H1 (cell line): Measurements from ENCODE around the gene VWA5A. TPM values are rescaled to one million over a fixed set of nuclear protein-coding genes. Genes with fewer than 3 reads are reported as not detected.

Source experiments
- CTCF ChIA-PET: fragments of 300-600 bp; sonication (Branson Sonifier 250); formaldehyde crosslinking; loops from one replicate; lab custom pipeline; 2021; ENCODE audit not compliant: partially characterized antibody; lab: Charles Lee
- POLR2A ChIA-PET: fragments of 300-600 bp; sonication (Branson Sonifier 250); formaldehyde crosslinking; loops from one replicate; lab custom pipeline; 2021; ENCODE audit warnings: inconsistent platforms; ENCODE audit not compliant: partially characterized antibody; lab: Charles Lee
- DNase-seq, 2 experiments: peaks; one replicate each; pipeline versions ENCODE4 v3.0.0 to v3.0.0-alpha.2; 2010 to 2022; ENCODE audit warnings: low spot score in 2 of 2, low read depth in 1 of 2, mixed read lengths in 1 of 2
- FAIRE-seq: peaks from 2 replicates; lab custom pipeline; 2011; peaks lifted over from hg19 to GRCh38; lab: Jason Lieb, UNC
- H2AFZ ChIP-seq: 2 replicates; pipeline ENCODE4 v1.8.1; 2012; ENCODE audit warnings: low read length, inconsistent platforms
- H2AK5ac ChIP-seq: 2 replicates; pipeline ENCODE4 v1.6.1; 2013; ENCODE audit warnings: low read depth, low read length
- H2BK120ac ChIP-seq: replicated peaks from 2 replicates; pipeline ENCODE3; 2013; ENCODE audit warnings: low read depth, low read length, inconsistent platforms
- H2BK12ac ChIP-seq: 2 replicates; pipeline ENCODE4 v1.6.1; 2013; ENCODE audit warnings: low read depth, low read length
- H2BK15ac ChIP-seq: 2 replicates; pipeline ENCODE4 v1.6.1; 2013; ENCODE audit warnings: low read length
- H2BK20ac ChIP-seq: 2 replicates; pipeline ENCODE4 v1.6.1; 2013; ENCODE audit warnings: low read length
- H2BK5ac ChIP-seq: 2 replicates; pipeline ENCODE4 v1.6.1; 2013; ENCODE audit warnings: low read depth, low read length
- H3K14ac ChIP-seq: 2 replicates; pipeline ENCODE4 v1.6.1; 2013; ENCODE audit warnings: inconsistent platforms; ENCODE audit not compliant: insufficient read length
- H3K18ac ChIP-seq: 2 replicates; pipeline ENCODE4 v1.6.1; 2013; ENCODE audit warnings: low read length; ENCODE audit errors: extremely low read depth
- H3K23ac ChIP-seq: 2 replicates; pipeline ENCODE4 v1.6.1; 2013; ENCODE audit warnings: inconsistent platforms; ENCODE audit not compliant: insufficient read length
- H3K23me2 ChIP-seq: 2 replicates; pipeline ENCODE4 v1.6.1; 2013; ENCODE audit warnings: low read depth, low read length
- H3K27ac ChIP-seq: 2 replicates; pipeline ENCODE4 v1.6.1; 2011; ENCODE audit warnings: low read depth, low read length, inconsistent platforms
- H3K27me3 ChIP-seq, 4 experiments: replicated peaks in 1 of 4; 1 replicate in 1 of 4; 2 replicates in 3 of 4; pipeline versions ENCODE4 v1.6.1 to v1.8.1; 2011 to 2013; ENCODE audit warnings: low read length in 3 of 4, mild to moderate bottlenecking in 3 of 4, inconsistent platforms in 2 of 4, mixed read lengths in 2 of 4, moderate library complexity in 1 of 4; ENCODE audit not compliant: control insufficient read depth in 3 of 4, insufficient read depth in 3 of 4; ENCODE audit errors: extremely low read depth in 1 of 4
- H3K36me3 ChIP-seq, 4 experiments: 2 replicates each; pipeline versions ENCODE4 v1.6.1 to v1.8.1; 2011 to 2013; ENCODE audit warnings: mild to moderate bottlenecking in 4 of 4, low read length in 3 of 4, moderate library complexity in 2 of 4, control low read depth in 1 of 4, inconsistent platforms in 1 of 4; ENCODE audit not compliant: insufficient read depth in 4 of 4, control insufficient read depth in 2 of 4
- H3K4ac ChIP-seq: replicated peaks from 2 replicates; pipeline ENCODE3; 2013; ENCODE audit warnings: low read length, low read depth, mixed read lengths, inconsistent platforms; ENCODE audit not compliant: insufficient read length
- H3K4me1 ChIP-seq, 4 experiments: replicated peaks in 1 of 4; 1 replicate in 1 of 4; 2 replicates in 3 of 4; pipeline versions ENCODE4 v1.6.1 to v1.8.1; 2011 to 2013; ENCODE audit warnings: low read length in 3 of 4, inconsistent platforms in 2 of 4, mixed read lengths in 1 of 4; ENCODE audit not compliant: insufficient read depth in 4 of 4, control insufficient read depth in 3 of 4
- H3K4me2 ChIP-seq, 2 experiments: 2 replicates each; pipeline versions ENCODE4 v1.6.1 to v1.8.1; 2011 to 2013; ENCODE audit warnings: low read depth in 2 of 2, low read length in 2 of 2, control low read depth in 1 of 2, inconsistent platforms in 1 of 2, mild to moderate bottlenecking in 1 of 2; ENCODE audit not compliant: insufficient read depth in 1 of 2
- H3K4me3 ChIP-seq, 4 experiments: fragments of 200-600, 300-600 bp in 1 of 4; sonication (generic), shearing (Covaris generic), sonication (Bioruptor Twin) in 1 of 4; 2 replicates each; pipeline versions ENCODE4 v1.5.1 to v1.8.1; 2011 to 2016; ENCODE audit warnings: low read length in 4 of 4, low read depth in 3 of 4, control low read depth in 2 of 4, inconsistent platforms in 2 of 4, mild to moderate bottlenecking in 2 of 4, mixed read lengths in 1 of 4, moderate library complexity in 1 of 4; ENCODE audit not compliant: insufficient read depth in 2 of 4; ENCODE audit errors: extremely low read depth in 1 of 4
- H3K56ac ChIP-seq: replicated peaks from 2 replicates; pipeline ENCODE3; 2013; ENCODE audit warnings: low read depth, mild to moderate bottlenecking, mixed read lengths, low read length, inconsistent platforms; ENCODE audit not compliant: insufficient read length
- H3K79me1 ChIP-seq: 2 replicates; pipeline ENCODE4 v1.6.1; 2013; ENCODE audit warnings: low read depth, low read length, control low read depth
- H3K79me2 ChIP-seq, 2 experiments: 2 replicates each; pipeline versions ENCODE4 v1.6.1 to v1.8.1; 2012 to 2013; ENCODE audit warnings: low read length in 2 of 2, mild to moderate bottlenecking in 2 of 2, inconsistent platforms in 1 of 2; ENCODE audit not compliant: insufficient read depth in 2 of 2, control insufficient read depth in 1 of 2
- H3K9ac ChIP-seq, 4 experiments: replicated peaks in 1 of 4; 1 replicate in 1 of 4; 2 replicates in 3 of 4; pipeline versions ENCODE4 v1.6.1 to v1.8.1; 2011 to 2013; ENCODE audit warnings: low read depth in 3 of 4, low read length in 3 of 4, control low read depth in 2 of 4, mild to moderate bottlenecking in 2 of 4, moderate library complexity in 2 of 4, inconsistent platforms in 1 of 4; ENCODE audit errors: extremely low read depth in 1 of 4
- H3K9me3 ChIP-seq, 2 experiments: 2 replicates each; pipeline versions ENCODE4 v1.6.1 to v1.8.1; 2012 to 2013; ENCODE audit warnings: mild to moderate bottlenecking in 2 of 2, moderate library complexity in 2 of 2, control low read depth in 1 of 2, inconsistent platforms in 1 of 2, low read depth in 1 of 2, low read length in 1 of 2, mixed read lengths in 1 of 2; ENCODE audit not compliant: insufficient read depth in 2 of 2
- H4K20me1 ChIP-seq, 2 experiments: replicated peaks in 1 of 2; 2 replicates each; pipeline versions ENCODE3 to v1.8.1; 2011 to 2013; ENCODE audit warnings: inconsistent platforms in 2 of 2, low read length in 2 of 2, mild to moderate bottlenecking in 1 of 2; ENCODE audit not compliant: insufficient read depth in 2 of 2, control insufficient read depth in 1 of 2
- H4K5ac ChIP-seq: 2 replicates; pipeline ENCODE4 v1.6.1; 2013; ENCODE audit warnings: low read length, low read depth, mixed read lengths, inconsistent platforms; ENCODE audit not compliant: insufficient read length
- H4K8ac ChIP-seq: 2 replicates; pipeline ENCODE4 v1.8.0; 2013; ENCODE audit warnings: mild to moderate bottlenecking, moderate library complexity, low read length, inconsistent platforms; ENCODE audit not compliant: insufficient read depth; ENCODE audit errors: extremely low read depth
- H4K91ac ChIP-seq: replicated peaks from 2 replicates; pipeline ENCODE3; 2013; ENCODE audit warnings: low read length, mixed read lengths, inconsistent platforms; ENCODE audit not compliant: insufficient read length
- BRCA1 ChIP-seq: IDR thresholded peaks from 2 replicates; pipeline ENCODE4 v1.6.1; 2012; ENCODE audit warnings: low read depth, low read length, improper control_type of control experiment
- CTBP2 ChIP-seq: IDR thresholded peaks from 2 replicates; pipeline ENCODE4 v1.7.0; 2011; ENCODE audit warnings: borderline replicate concordance, mild to moderate bottlenecking, moderate library complexity, mixed read lengths, low read length; ENCODE audit not compliant: insufficient read depth, insufficient read length
- JUN ChIP-seq: IDR thresholded peaks from 2 replicates; pipeline ENCODE4 v1.6.1; 2011; ENCODE audit warnings: low read depth, mild to moderate bottlenecking, improper control_type of control experiment, low read length
- MAFK ChIP-seq: IDR thresholded peaks from 2 replicates; pipeline ENCODE4 v1.6.1; 2012; ENCODE audit warnings: low read depth, mild to moderate bottlenecking, improper control_type of control experiment, low read length
- SIN3A ChIP-seq, 2 experiments: IDR thresholded peaks in 1 of 2; conservative IDR thresholded peaks in 1 of 2; 2 replicates each; pipeline ENCODE4 v1.6.1; 2011 to 2012; ENCODE audit warnings: low read length in 2 of 2, improper control_type of control experiment in 1 of 2, low read depth in 1 of 2, mild to moderate bottlenecking in 1 of 2
- SIRT6 ChIP-seq: IDR thresholded peaks from one replicate; pipeline ENCODE4 v1.7.1; 2012; ENCODE audit warnings: low read length, inconsistent platforms
- USF2 ChIP-seq: IDR thresholded peaks from 2 replicates; pipeline ENCODE4 v1.6.1; 2011; ENCODE audit warnings: low read length, improper control_type of control experiment
- WGBS, 2 experiments: shearing (Covaris generic) in 1 of 2; methylation state at CpG; one replicate each; pipeline versions ENCODE4 v1.1.6 to v1.1.7; 2013 to 2015; ENCODE audit warnings: low lambda C conversion rate in 2 of 2, mixed read lengths in 2 of 2, inconsistent platforms in 1 of 2, low coverage in 1 of 2, missing lambda C conversion rate in 1 of 2; ENCODE audit not compliant: insufficient replicate concordance in 2 of 2, insufficient coverage in 1 of 2, insufficient read length in 1 of 2; ENCODE audit errors: extremely low coverage in 1 of 2, missing lambda C conversion rate in 1 of 2; 5-methylcytosine and 5-hydroxymethylcytosine counted together
- polyA plus RNA-seq, 7 experiments: library from polyadenylated mRNA; depleted of rRNA in 3 of 7; stranded (reverse) in 5 of 7; unstranded in 2 of 7; fragments of >200 nt in 5 of 7; fragments of 200-250 nt in 2 of 7; gene quantifications; 1 replicate in 5 of 7; 2 replicates in 1 of 7; 4 replicates in 1 of 7; pipeline versions ENCODE4 v1.2.1 to v1.2.3, GENCODE V29; 2011 to 2013; ENCODE audit warnings: missing spikeins in 2 of 7, mixed read lengths in 2 of 7
- total RNA-seq: library from RNA; stranded (reverse); fragmentation: NEBNext Ultra II Directional; extraction: Animal tissue kit (Norgen Biotek cat#: 25700); gene quantifications from 2 replicates; pipeline ENCODE4 v1.2.1, GENCODE V29; 2021

Gene VWA5A
- total and polyA plus RNA-seq, 2 of the 8 experiments (the other 6 are each of a cell fraction or from before 2014, with no cell fraction given): 12.5 to 20.4 TPM

DNA sequence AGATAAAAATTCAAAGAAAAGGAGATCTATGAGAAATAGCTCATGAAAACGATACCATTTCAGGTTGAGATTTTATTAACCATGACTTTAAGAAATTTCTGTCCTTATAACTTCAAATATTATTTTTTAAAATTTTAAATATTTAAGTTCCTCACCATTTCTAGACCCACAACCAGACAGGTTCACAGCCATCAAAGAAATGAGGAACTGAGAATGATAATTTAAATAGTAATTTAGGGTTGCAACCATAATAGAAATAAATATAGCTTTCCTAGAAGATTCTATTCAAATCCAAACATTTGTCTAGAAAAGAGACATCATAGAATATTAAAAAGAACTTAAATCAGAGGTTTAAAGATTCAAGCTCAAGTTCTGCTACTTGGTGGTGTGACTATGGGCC lies 5.9 kb upstream of the VWA5A start:
- TF ChIP-seq CTBP2: no peak
- TF ChIP-seq USF2: no peak
- TF ChIP-seq SIRT6: no peak
- TF ChIP-seq SIN3A (conservative IDR thresholded peaks at IDR 0.05 in 1 of 2, IDR thresholded peaks at IDR 0.05 in 1 of 2; ENCODE audit: low read depth in 1 of 2, low read length in 2 of 2): no peak
- TF ChIP-seq JUN: no peak
- TF ChIP-seq BRCA1: no peak
- no peak for TF ChIP-seq MAFK
- H3K9ac ChIP-seq: no peak overlapping the region
- H2BK15ac ChIP-seq: no peak overlapping the region
- no peak overlapping the region for H2BK120ac ChIP-seq
- H3K4ac ChIP-seq: no peak overlapping the region
- no peaks in the 10 kb centered on the region for H3K27me3 ChIP-seq
- H3K4me3 ChIP-seq: no peak overlapping the region
- no peak overlapping the region for H2AFZ ChIP-seq
- H3K14ac ChIP-seq: no peak overlapping the region
- DNase-seq: no peak
- no peak for FAIRE-seq
- ChIA-PET CTCF (interaction anchor here (1.0 to 1.5 kb wide), 6 partner anchors 14 to 85 kb away, joined by 3 to 5 read pairs (median 4); no protein-coding TSS in a partner anchor), POLR2A (no interaction called here)
- H3K4me1 ChIP-seq: no peaks in the 10 kb centered on the region
- H3K23ac ChIP-seq: no peak overlapping the region
- no peak overlapping the region for H3K18ac ChIP-seq
- H3K56ac ChIP-seq: no peak overlapping the region
- H3K23me2 ChIP-seq: no peaks in the 10 kb centered on the region
- WGBS, 2 experiments: 79% methylated on average over 1 of the region's 1 CpG; no CpG with 5 or more reads in 1 of the 2 experiments
- H3K36me3 ChIP-seq: no peaks in the 10 kb centered on the region
- no peak overlapping the region for H2BK20ac ChIP-seq
- no peaks in the 10 kb centered on the region for H3K79me2 ChIP-seq
- no peak overlapping the region for H4K91ac ChIP-seq
- H4K20me1 ChIP-seq: no peaks in the 10 kb centered on the region
- no peak overlapping the region for H3K27ac ChIP-seq
- no peak overlapping the region for H2BK5ac ChIP-seq
- no peak overlapping the region for H4K8ac ChIP-seq
- H2BK12ac ChIP-seq: no peak overlapping the region
- H2AK5ac ChIP-seq: no peak overlapping the region
- H3K79me1 ChIP-seq: no peaks in the 10 kb centered on the region
- H4K5ac ChIP-seq: no peak overlapping the region
- no peaks in the 10 kb centered on the region for H3K9me3 ChIP-seq
- H3K4me2 ChIP-seq: no peak overlapping the region
